ENCODE data around the gene SMYD3. TPM values are rescaled to one million over a fixed set of nuclear protein-coding genes. Genes with fewer than 3 reads are reported as not detected.

The SMYD3 gene
- polyA plus RNA-seq, 1 donor from 2014 or later, result 48.6 TPM

- no peak for TF ChIP-seq EZH2 (IDR thresholded peaks at IDR 0.05; ENCODE audit: borderline replicate concordance, insufficient read depth, low read length, poor library complexity, severe bottlenecking)
- no peak for TF ChIP-seq EP300 (conservative IDR thresholded peaks at IDR 0.05; ENCODE audit: poor library complexity, severe bottlenecking)
These were observed 635.9 kb downstream of the SMYD3 start (continued) for GRCh38 chr1:245871191-245871590.

- H3K9me2 ChIP-seq (ENCODE audit: insufficient read depth, low read length), result no peaks in the 10 kb centered on the region
- TF ChIP-seq MXI1 (conservative IDR thresholded peaks at IDR 0.05; ENCODE audit: poor library complexity, severe bottlenecking) (no peak), EZH2 (IDR thresholded peaks at IDR 0.05; ENCODE audit: borderline replicate concordance, insufficient read depth, low read length, poor library complexity, severe bottlenecking) (no peak), POLR2AphosphoS5 (IDR thresholded peaks at IDR 0.05) (no peak), RAD21 (conservative IDR thresholded peaks at IDR 0.05) (no peak), TAF1 (IDR thresholded peaks at IDR 0.05; ENCODE audit: low read depth) (no peak), REST (IDR thresholded peaks at IDR 0.05; ENCODE audit: borderline replicate concordance) (no peak), SMC3 (conservative IDR thresholded peaks at IDR 0.05; ENCODE audit: poor library complexity) (no peak), EP300 (conservative IDR thresholded peaks at IDR 0.05; ENCODE audit: poor library complexity, severe bottlenecking) (no peak), CTCF (IDR thresholded peaks at IDR 0.05; ENCODE audit: poor library complexity, severe bottlenecking) (no peak)
- H3K9ac ChIP-seq (ENCODE audit: low read length), result no peak overlapping the region
- no peak overlapping the region for H3K4me3 ChIP-seq (ENCODE audit: low read length)
- no peaks in the 10 kb centered on the region for H3K27me3 ChIP-seq (ENCODE audit: insufficient read depth, low read depth, low read length)
- no peaks in the 10 kb centered on the region for H3K79me2 ChIP-seq (replicated peaks; ENCODE audit: insufficient read depth, low read length)
- no peak overlapping the region for H3K4me2 ChIP-seq (ENCODE audit: low read length)
- H3F3A ChIP-seq (ENCODE audit: insufficient read depth, low read length, poor library complexity, severe bottlenecking), result no peaks in the 10 kb centered on the region
- H3K27ac ChIP-seq (ENCODE audit: low read length), result no peak overlapping the region
- no peaks in the 10 kb centered on the region for H3K36me3 ChIP-seq (ENCODE audit: insufficient read depth, low read length)
- no peaks in the 10 kb centered on the region for H3K9me3 ChIP-seq (ENCODE audit: low read length)
- H4K20me1 ChIP-seq (ENCODE audit: insufficient read depth), result no peaks in the 10 kb centered on the region
- no peak overlapping the region for H2AFZ ChIP-seq (ENCODE audit: low read depth, low read length)
These were observed 636.4 kb downstream of the SMYD3 start for GRCh38 chr1:245870698-245871097.

GRCh38 chr1:245869847-245870246 is 637.2 kb downstream of the SMYD3 start:
- no peaks in the 10 kb centered on the region for H3K27me3 ChIP-seq (ENCODE audit: insufficient read depth, low read depth, low read length)
- no peaks in the 10 kb centered on the region for H4K20me1 ChIP-seq (ENCODE audit: insufficient read depth)
- H3K36me3 ChIP-seq (ENCODE audit: insufficient read depth, low read length), result no peaks in the 10 kb centered on the region
- H3K27ac ChIP-seq (ENCODE audit: low read length), result no peak overlapping the region
- H3K9me2 ChIP-seq (ENCODE audit: insufficient read depth, low read length), result no peaks in the 10 kb centered on the region
- no peaks in the 10 kb centered on the region for H3F3A ChIP-seq (ENCODE audit: insufficient read depth, low read length, poor library complexity, severe bottlenecking)
- H3K4me3 ChIP-seq (ENCODE audit: low read length), result no peak overlapping the region
- H3K9ac ChIP-seq (ENCODE audit: low read length), result no peak overlapping the region
- no peak overlapping the region for H2AFZ ChIP-seq (ENCODE audit: low read depth, low read length)
- no peak overlapping the region for H3K4me2 ChIP-seq (ENCODE audit: low read length)
- H3K79me2 ChIP-seq (replicated peaks; ENCODE audit: insufficient read depth, low read length), result no peaks in the 10 kb centered on the region
- H3K9me3 ChIP-seq (ENCODE audit: low read length), result no peaks in the 10 kb centered on the region
- TF ChIP-seq CTCF (IDR thresholded peaks at IDR 0.05; ENCODE audit: poor library complexity, severe bottlenecking) (no peak), SMC3 (conservative IDR thresholded peaks at IDR 0.05; ENCODE audit: poor library complexity) (no peak), REST (IDR thresholded peaks at IDR 0.05; ENCODE audit: borderline replicate concordance) (no peak)

Data from neural cell (in vitro differentiated cells).